KMS-11 (cell line): ENCODE results near the gene ORC1.

Source experiments
- H2AFZ ChIP-seq: fragments of 200-600 bp; sonication (generic); 2 replicates; pipeline ENCODE4 v1.6.1; 2016; ENCODE audit warnings: antibody characterized with exemption, mixed run types, low read depth
- H3K27ac ChIP-seq: fragments of 200-600 bp; sonication (generic); 2 replicates; pipeline ENCODE4 v1.6.1; 2016; ENCODE audit warnings: mild to moderate bottlenecking, mixed run types
- H3K27me3 ChIP-seq: fragments of 200-600 bp; sonication (generic); 2 replicates; pipeline ENCODE4 v1.6.1; 2017; ENCODE audit warnings: mild to moderate bottlenecking, low read depth, mixed run types, moderate library complexity; ENCODE audit not compliant: insufficient read depth
- H3K36me3 ChIP-seq: fragments of 200-600 bp; sonication (generic); 2 replicates; pipeline ENCODE4 v1.6.1; 2017; ENCODE audit warnings: mild to moderate bottlenecking, mixed run types; ENCODE audit not compliant: insufficient read depth
- H3K4me1 ChIP-seq: fragments of 200-600 bp; sonication (generic); 2 replicates; pipeline ENCODE4 v1.6.1; 2016; ENCODE audit warnings: mild to moderate bottlenecking, low read depth, mixed run types; ENCODE audit not compliant: poor library complexity, severe bottlenecking
- H3K4me2 ChIP-seq: fragments of 200-600 bp; sonication (generic); 2 replicates; pipeline ENCODE4 v1.7.0; 2016; ENCODE audit warnings: mild to moderate bottlenecking, mixed run types
- H3K4me3 ChIP-seq: fragments of 200-600 bp; sonication (generic); IDR thresholded peaks from 2 replicates; pipeline ENCODE4 v1.6.1; 2017; ENCODE audit warnings: low read depth, low read length, mixed read lengths; ENCODE audit not compliant: insufficient read depth
- H3K79me2 ChIP-seq: fragments of 200-600 bp; sonication (generic); 2 replicates; pipeline ENCODE4 v1.6.1; 2016; ENCODE audit warnings: low read depth, mixed run types; ENCODE audit not compliant: insufficient read depth
- H3K9ac ChIP-seq: fragments of 200-600 bp; sonication (generic); 2 replicates; pipeline ENCODE4 v1.6.1; 2016; ENCODE audit warnings: mild to moderate bottlenecking, mixed run types
- H4K20me1 ChIP-seq: fragments of 200-600 bp; sonication (generic); 2 replicates; pipeline ENCODE4 v1.6.1; 2016; ENCODE audit warnings: mild to moderate bottlenecking, mixed run types; ENCODE audit not compliant: insufficient read depth
- CTCF ChIP-seq: fragments of 200-600 bp; sonication (generic); conservative IDR thresholded peaks from 2 replicates; pipeline ENCODE4 v1.6.1; 2017; ENCODE audit warnings: low read depth, mild to moderate bottlenecking, antibody characterized with exemption, low read length, moderate library complexity, mixed read lengths

Gene ORC1

DNA sequence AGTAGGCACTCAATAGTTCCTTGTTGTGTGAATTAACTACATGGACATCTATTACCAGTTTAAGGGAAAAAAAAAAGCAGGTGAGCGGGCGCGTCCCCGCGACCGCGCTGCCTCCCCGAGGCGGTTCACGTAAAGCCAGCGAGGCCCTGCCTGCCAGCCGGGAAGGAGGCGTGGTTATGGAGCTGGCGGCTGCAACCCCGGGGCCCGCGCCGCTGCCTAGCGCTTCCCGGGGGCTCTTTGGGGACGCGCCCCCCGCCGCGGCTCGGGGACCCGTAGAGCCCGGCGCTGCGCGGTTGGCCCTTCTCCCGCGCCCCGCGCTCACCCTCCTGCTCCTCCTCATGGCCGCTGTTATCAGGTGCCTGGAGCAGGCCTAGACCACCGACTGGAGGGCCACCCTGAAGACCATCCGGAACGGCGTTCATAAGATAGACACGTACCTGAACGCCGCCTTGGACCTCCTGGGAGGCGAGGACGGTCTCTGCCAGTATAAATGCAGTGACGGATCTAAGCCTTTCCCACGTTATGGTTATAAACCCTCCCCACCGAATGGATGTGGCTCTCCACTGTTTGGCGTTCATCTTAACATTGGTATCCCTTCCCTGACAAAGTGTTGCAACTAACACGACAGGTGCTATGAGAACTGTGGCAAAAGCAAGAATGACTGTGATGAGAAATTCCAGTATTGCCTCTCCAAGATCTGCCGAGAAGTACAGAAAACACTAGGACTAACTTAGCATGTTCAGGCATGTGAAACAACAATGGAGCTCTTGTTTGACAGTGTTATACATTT is 35.6 kb downstream of the ORC1 start:
- peak overlapping the region; percentile 15; the same call in 1 of the 2 replicates for H2AFZ ChIP-seq
- peaks cover 15% of the 10 kb centered on the region; the same call in 1 of the 2 replicates for H3K79me2 ChIP-seq
- no peak for TF ChIP-seq CTCF
- no peaks in the 10 kb centered on the region for H4K20me1 ChIP-seq
- no peaks in the 10 kb centered on the region for H3K27me3 ChIP-seq
- peak overlapping the region; percentile 53 for H3K4me2 ChIP-seq
- H3K4me1 ChIP-seq = peaks cover 24% of the 10 kb centered on the region
- no peak overlapping the region for H3K4me3 ChIP-seq
- no peak overlapping the region for H3K27ac ChIP-seq
- no peak overlapping the region for H3K9ac ChIP-seq
- peaks cover 9% of the 10 kb centered on the region; the same call in 1 of the 2 replicates for H3K36me3 ChIP-seq

GRCh38 chr1:52367272-52367671 is 37.0 kb downstream of the ORC1 start:
- no peak for TF ChIP-seq CTCF
- Histone ChIP-seq H3K27ac (no peak overlapping the region), H2AFZ (no peak overlapping the region), H3K9ac (no peak overlapping the region), H3K4me3 (peak overlapping the region; percentile 3), H3K4me2 (peak overlapping the region; percentile 56; the same call in 1 of the 2 replicates), H3K4me1 (peaks cover 24% of the 10 kb centered on the region), H3K36me3 (peaks cover under 1% of the 10 kb centered on the region; the same call in 1 of the 2 replicates), H3K27me3 (no peaks in the 10 kb centered on the region), H4K20me1 (no peaks in the 10 kb centered on the region), H3K79me2 (peaks cover 15% of the 10 kb centered on the region; the same call in 1 of the 2 replicates)

DNA sequence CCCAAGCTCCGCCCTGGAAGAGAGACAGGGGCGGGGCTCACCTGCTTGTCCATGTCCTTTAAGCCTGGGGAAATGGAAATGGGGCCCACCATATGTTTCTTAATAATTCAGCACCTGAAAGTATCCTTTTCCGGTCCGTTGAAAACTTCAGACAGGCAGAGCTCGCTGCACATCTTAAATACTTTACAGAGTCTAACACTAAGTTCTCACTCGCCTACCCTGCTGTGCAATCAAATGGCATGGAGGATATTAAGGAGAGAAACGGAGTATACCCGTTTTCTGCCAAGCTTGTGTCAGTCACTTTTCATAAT is 37.8 kb downstream of the ORC1 start:
- H3K4me2 ChIP-seq = peak overlapping the region; percentile 56
- peak overlapping the region; percentile 83 for H3K4me3 ChIP-seq
- TF ChIP-seq CTCF = no peak
- H3K4me1 ChIP-seq = peaks cover 24% of the 10 kb centered on the region
- no peaks in the 10 kb centered on the region for H3K36me3 ChIP-seq
- H3K79me2 ChIP-seq = peaks cover 15% of the 10 kb centered on the region; the same call in 1 of the 2 replicates
- H3K27me3 ChIP-seq = no peaks in the 10 kb centered on the region
- no peaks in the 10 kb centered on the region for H4K20me1 ChIP-seq
- no peak overlapping the region for H3K27ac ChIP-seq
- peak overlapping the region; percentile 48 for H2AFZ ChIP-seq
- H3K9ac ChIP-seq = no peak overlapping the region

- Histone ChIP-seq H3K9ac (peak within 1 kb of the TSS; percentile 73), H3K27me3 (no peaks in the 10 kb centered on the region), H3K79me2 (peaks cover 15% of the 10 kb centered on the region; the same call in 1 of the 2 replicates), H2AFZ (peak within 1 kb of the TSS; percentile 80), H3K4me1 (peaks cover 24% of the 10 kb centered on the region), H3K4me2 (peak within 1 kb of the TSS; percentile 96), H3K27ac (peak within 1 kb of the TSS; percentile 52), H3K36me3 (no peaks in the 10 kb centered on the region), H3K4me3 (peak within 1 kb of the TSS; percentile 99), H4K20me1 (no peaks in the 10 kb centered on the region)
- TF ChIP-seq CTCF = no peak
Observed at GRCh38 chr1:52365746-52366516, 38.3 kb downstream of the ORC1 start, which contains the start of gene CC2D1B. CC2D1B (minus strand) TSS chr1:52366205; CDS start chr1:52364620, 1,585 bp downstream.
